Myometrial cell (primary cell): ENCODE results near the gene CCR1. TPM values are rescaled to one million over a fixed set of nuclear protein-coding genes. Genes with fewer than 3 reads are reported as not detected.

ENCODE experiments used
- total RNA-seq: library from RNA; depleted of rRNA; stranded (reverse); fragments of >200 nt; gene quantifications from 2 replicates; pipeline ENCODE4 v1.2.3, GENCODE V29; 2015

Gene CCR1
- under 0.01 and 0.29 TPM in 2 replicates for total RNA-seq

DNA sequence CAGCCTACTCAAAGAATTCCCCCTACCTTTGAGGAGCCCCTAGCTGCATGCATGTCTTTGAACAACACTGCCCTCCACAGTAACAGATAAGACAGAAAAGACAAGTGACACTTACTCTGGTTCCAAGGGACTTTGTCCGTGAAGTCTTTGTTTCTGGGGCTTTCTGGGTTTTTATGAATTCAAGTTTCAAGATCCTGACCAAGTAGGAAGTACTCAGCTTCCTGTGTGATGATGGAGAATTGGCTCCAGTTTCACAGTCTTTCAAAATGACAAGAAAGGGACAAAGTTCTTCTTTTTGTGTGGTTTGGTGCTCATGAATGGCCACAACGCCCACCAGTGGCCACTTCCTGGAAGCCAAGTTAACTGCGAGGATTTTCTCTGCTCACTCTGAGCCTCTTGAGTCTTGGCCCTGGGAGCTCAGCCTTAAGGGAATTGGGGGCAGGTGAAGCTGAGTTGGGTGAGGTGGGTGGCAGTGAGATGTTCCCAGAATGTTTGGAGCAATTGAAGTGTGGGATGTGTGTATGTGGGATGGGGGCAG, at the start of gene CCR1:
Gene CCR1, minus strand, starts transcription at position 147 of the 538 bp plus-strand sequence. CDS start 4,000 bp downstream, outside the sequence.

DNA sequence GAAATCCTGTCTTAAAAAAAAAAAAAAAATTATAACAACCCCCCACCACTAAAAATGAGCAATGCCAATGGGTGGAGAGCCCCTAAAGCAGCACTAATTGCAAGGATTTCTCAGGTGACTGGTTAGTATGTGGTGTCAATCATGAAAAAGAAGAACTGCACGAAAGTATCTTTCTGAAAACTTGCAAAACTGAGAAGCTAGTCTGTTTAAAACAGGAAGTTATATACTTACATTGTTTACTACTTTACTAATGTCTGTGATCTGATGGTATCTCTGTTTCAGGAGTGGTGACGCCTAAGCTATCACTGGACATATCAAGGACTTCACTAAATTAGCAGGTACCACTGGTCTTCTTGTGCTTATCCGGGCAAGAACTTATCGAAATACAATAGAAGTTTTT, 34.0 kb upstream of the CCR1 start, which contains the start of gene CCR3:
Gene CCR3, plus strand, starts transcription at position 341 of the 400 bp plus-strand sequence. CDS start 22,699 bp downstream, outside the sequence.

Other genes with a start within 250 kb of the CCR1 start
- 9.5 and 11.3 TPM in 2 replicates for gene FYCO1, start 212.5 kb downstream of the CCR1 start, total RNA-seq
- not detected in 2 replicates for gene XCR1, start 180.8 kb downstream of the CCR1 start, total RNA-seq
- not detected in 2 replicates for gene CCR3, start 34.1 kb upstream of the CCR1 start, total RNA-seq
- gene CCR2, start 145.8 kb upstream of the CCR1 start, total RNA-seq: not detected in 2 replicates
- not detected in 2 replicates for gene CCR5, start 162.6 kb upstream of the CCR1 start, total RNA-seq
- 5.0 and 6.6 TPM in 2 replicates for gene CCRL2, start 198.9 kb upstream of the CCR1 start, total RNA-seq